Heart left ventricle (tissue), 16 donors: ENCODE measurements around the gene MN1. TPM values are rescaled to one million over a fixed set of nuclear protein-coding genes. Genes with fewer than 3 reads are reported as not detected.

Experiments
- ATAC-seq, 4 donors: fragments of 200-7000 bp; cut with Tn5 transposase; one replicate each; pipeline ENCODE4 v1.9.1; 2020 to 2022; ENCODE audit warnings: moderate library complexity in 4 of 4, mild to moderate bottlenecking in 3 of 4, moderate number of reproducible peaks in 1 of 4
- DNase-seq, 5 donors: peaks; one replicate each; pipeline ENCODE4 v3.0.0-alpha.2; 2020
- H3K27ac ChIP-seq, 12 donors: fragments of 200-600 bp; sonication (generic) in 4 of 12; one replicate each; pipeline versions ENCODE4 v1.5.0 to v1.8.0; 2016 to 2022; ENCODE audit warnings: mild to moderate bottlenecking in 2 of 12
- H3K27me3 ChIP-seq, 9 donors: fragments of 200-600 bp; sonication (generic) in 2 of 9; one replicate each; pipeline versions ENCODE4 v1.5.1 to v1.8.0; 2016 to 2022; ENCODE audit warnings: mild to moderate bottlenecking in 3 of 9
- H3K36me3 ChIP-seq, 9 donors: fragments of 200-600 bp; sonication (generic) in 2 of 9; one replicate each; pipeline versions ENCODE4 v1.5.0 to v1.8.0; 2018 to 2022; ENCODE audit warnings: mild to moderate bottlenecking in 2 of 9
- H3K4me1 ChIP-seq, 12 donors: fragments of 200-600 bp; sonication (generic) in 4 of 12; one replicate each; pipeline versions ENCODE4 v1.5.0 to v1.8.0; 2016 to 2022; ENCODE audit warnings: mild to moderate bottlenecking in 3 of 12
- H3K4me3 ChIP-seq, 12 donors: fragments of 200-600 bp; sonication (generic) in 4 of 12; one replicate each; pipeline versions ENCODE4 v1.5.0 to v1.8.0; 2017 to 2022; ENCODE audit warnings: mild to moderate bottlenecking in 9 of 12, moderate library complexity in 4 of 12
- H3K9me3 ChIP-seq, 12 donors: fragments of 200-600 bp; sonication (generic) in 4 of 12; one replicate each; pipeline versions ENCODE4 v1.5.0 to v1.8.0; 2016 to 2022; ENCODE audit warnings: mild to moderate bottlenecking in 1 of 12
- CTCF ChIP-seq, 12 donors: fragments of 200-600 bp; sonication (generic) in 4 of 12; IDR thresholded peaks; one replicate each; pipeline versions ENCODE4 v1.5.0 to v1.8.0; 2018 to 2022; ENCODE audit warnings: antibody characterized with exemption in 12 of 12, mild to moderate bottlenecking in 5 of 12
- POLR2A ChIP-seq, 2 donors: fragments of 450-650 bp; IDR thresholded peaks; one replicate each; pipeline ENCODE4 v1.6.1; 2017; ENCODE audit warnings: antibody characterized with exemption in 2 of 2, mild to moderate bottlenecking in 2 of 2, moderate library complexity in 2 of 2
- WGBS, 4 donors: extraction: QIAGEN DNeasy Blood & Tissue Kit in 2 of 4; methylation state at CpG; one replicate each; pipeline versions ENCODE4 v1.1.5 to v1.1.7; 2013 to 2018; 5-methylcytosine and 5-hydroxymethylcytosine counted together
- intact Hi-C, 10 donors: fragments of 100-400 bp; cut with DNase I; formaldehyde crosslinking; loops; one replicate each; pipeline versions ENCODE4 v1.11.1 to v1.14.2; 2022
- polyA plus RNA-seq, 2 donors: library from polyadenylated mRNA; stranded (reverse); fragments of 200-250 nt; gene quantifications; one replicate each; pipeline ENCODE4 v1.2.3, GENCODE V29; 2013
- total RNA-seq, 9 donors: library from RNA; depleted of rRNA in 2 of 9; stranded (reverse); fragments of >200 nt in 2 of 9; fragmentation: NEBNext Ultra II Directional in 3 of 9; extraction: Animal tissue kit (Norgen Biotek cat#: 25700) in 3 of 9; gene quantifications; one replicate each; pipeline versions ENCODE4 v1.1.0 to v1.2.4, GENCODE V29; 2016 to 2023
- donor health status: ischemic (EF 13 %, LVEDD 7.1; RV severe dilation, severe dysfunction).
- donor health status: healthy with polysubstance abuse.
- donor health status: DM: no; HTN: yes; CAD: no.
- donor health status: DM: no; HTN: no; CAD: no.
- donor health status: ischemic (EF 25% LVEDD 6.9; RV normal size, moderate dysfunction).
- donor health status: ischemic (EF 25% LVEDD 5.7; RV mildly dilated, moderate dysfunction).
- donor health status: healthy.
- donor health status: DM: yes; HTN: yes; CAD: no.
- donor health status: ischemic (EF 35%, LVEDD 5.7; RV mildly dilated, moderate dysfunction).
- donor health status: nonischemic (EF 11% LVEDD 7.7; RV severe dilation, severe dysfunction).
- donor health status: DM: yes; HTN: yes; CAD: no.
- donor health status: PGD.
- donor health status: ischemic (EF 29% LVEDD 5.4; RV normal size, mild dysfunction).
- donor health status: nonischemic (EF 23%, LVEDD 6.1; RV moderate dilation, normal function).

MN1 gene
- total and polyA plus RNA-seq, 11 donors = 1.7 to 10.3 (median 4.9) TPM

- peaks cover 0 to 54% (median 32%) of the 10 kb centered on the region in 12 donors for H3K4me1 ChIP-seq
- intact Hi-C loops = loop anchor here in 1 of 10 donors (5.0 kb wide), 1 partner anchor 48 kb away; no protein-coding TSS in a partner anchor
- no peaks in the 10 kb centered on the region for H3K9me3 ChIP-seq
- ATAC-seq = peak in 1 of 4 donors; percentile 18
- H3K27me3 ChIP-seq = no peaks in the 10 kb centered on the region
- peak overlapping the region in 5 of 12 donors; percentile 28 to 64 (median 56) for H3K27ac ChIP-seq
- H3K4me3 ChIP-seq = no peak overlapping the region
- TF ChIP-seq POLR2A (IDR thresholded peaks at IDR 0.05) = no peak
- TF ChIP-seq CTCF (IDR thresholded peaks at IDR 0.05) = no peak
- 90 to 92% (median 91%) methylated on average over 17 to 18 of the region's 18 CpGs for WGBS, 4 donors
- H3K36me3 ChIP-seq = peaks cover 0 to 3% (median 0%) of the 10 kb centered on the region in 9 donors
- peak in 1 of 5 donors; percentile 24 for DNase-seq
These were observed 26.4 kb downstream of the MN1 start for GRCh38 chr22:27775087-27775698.

GRCh38 chr22:27774200-27774599, 27.4 kb downstream of the MN1 start:
- Histone ChIP-seq H3K4me3 (no peak overlapping the region), H3K27ac (no peak overlapping the region), H3K4me1 (peaks cover 0 to 44% (median 23%) of the 10 kb centered on the region in 12 donors), H3K9me3 (no peaks in the 10 kb centered on the region), H3K27me3 (no peaks in the 10 kb centered on the region), H3K36me3 (peaks cover 0 to 3% (median 0%) of the 10 kb centered on the region in 9 donors)
- TF ChIP-seq CTCF (IDR thresholded peaks at IDR 0.05) (no peak), POLR2A (IDR thresholded peaks at IDR 0.05) (no peak)
- WGBS, 4 donors = 73 to 85% (median 83%) methylated on average over 9 of the region's 9 CpGs
- intact Hi-C loops = no loop called here
- ATAC-seq (no peak), DNase-seq (peak in 1 of 5 donors; percentile 17)

GRCh38 chr22:27772984-27773498, 28.5 kb downstream of the MN1 start:
- H3K4me1 ChIP-seq = peaks cover 0 to 32% (median 16%) of the 10 kb centered on the region in 12 donors
- H3K9me3 ChIP-seq = no peaks in the 10 kb centered on the region
- peaks cover 0 to 3% (median 0%) of the 10 kb centered on the region in 9 donors for H3K36me3 ChIP-seq
- TF ChIP-seq POLR2A (IDR thresholded peaks at IDR 0.05) (no peak), CTCF (IDR thresholded peaks at IDR 0.05) (no peak)
- DNase-seq (peak in 1 of 5 donors; percentile 13), ATAC-seq (no peak)
- intact Hi-C loops = no loop called here
- H3K27ac ChIP-seq = no peak overlapping the region
- no peak overlapping the region for H3K4me3 ChIP-seq
- 88 to 93% (median 90%) methylated on average over 16 to 18 of the region's 18 CpGs for WGBS, 4 donors
- H3K27me3 ChIP-seq = no peaks in the 10 kb centered on the region

GRCh38 chr22:27772081-27772983, 29.2 kb downstream of the MN1 start:
- ATAC-seq (no peak), DNase-seq (peak in 1 of 5 donors; percentile 9)
- WGBS, 4 donors = 91 to 93% (median 91%) methylated on average over 15 to 16 of the region's 16 CpGs
- H3K27me3 ChIP-seq = no peaks in the 10 kb centered on the region
- no peak overlapping the region for H3K4me3 ChIP-seq
- intact Hi-C loops = no loop called here
- no peak for TF ChIP-seq POLR2A (IDR thresholded peaks at IDR 0.05)
- no peak for TF ChIP-seq CTCF (IDR thresholded peaks at IDR 0.05)
- H3K9me3 ChIP-seq = no peaks in the 10 kb centered on the region
- no peak overlapping the region for H3K27ac ChIP-seq
- peaks cover 0 to 3% (median 0%) of the 10 kb centered on the region in 9 donors for H3K36me3 ChIP-seq
- H3K4me1 ChIP-seq = peaks cover 0 to 26% (median 15%) of the 10 kb centered on the region in 12 donors
